ENCODE data around the gene RPTOR.

Gene RPTOR

GRCh38 chr17:80604670-80605010 is 60.0 kb downstream of the RPTOR start:
- H3K27ac ChIP-seq (ENCODE audit: low read length) = no peak overlapping the region
- H3K9me3 ChIP-seq (ENCODE audit: insufficient read depth, low read length, severe bottlenecking) = no peaks in the 10 kb centered on the region
- H2AFZ ChIP-seq (ENCODE audit: low read depth, low read length) = no peak overlapping the region
- no peak overlapping the region for H3K9ac ChIP-seq (ENCODE audit: low read depth, low read length)
- peaks cover 53% of the 10 kb centered on the region for H4K20me1 ChIP-seq (ENCODE audit: insufficient read depth, low read length)
- DNase-seq (no peak), ATAC-seq (ENCODE audit: insufficient read depth, low read depth) (no peak)
- H3K4me1 ChIP-seq (ENCODE audit: insufficient read depth, low read length) = no peaks in the 10 kb centered on the region
- H3K27me3 ChIP-seq (ENCODE audit: insufficient read depth, low read length, poor library complexity) = no peaks in the 10 kb centered on the region
- H3K4me2 ChIP-seq (ENCODE audit: insufficient read depth, low read length) = no peak overlapping the region
- no peaks in the 10 kb centered on the region; the same call in 1 of the 2 replicates for H3K36me3 ChIP-seq (ENCODE audit: insufficient read depth, low read length)
- H3K79me2 ChIP-seq (ENCODE audit: insufficient read depth, low read length) = peaks cover 87% of the 10 kb centered on the region
- no peak overlapping the region for H3K4me3 ChIP-seq (ENCODE audit: low read depth in 1 of 2, low read length in 2 of 2)
- TF ChIP-seq, protein P1, sequence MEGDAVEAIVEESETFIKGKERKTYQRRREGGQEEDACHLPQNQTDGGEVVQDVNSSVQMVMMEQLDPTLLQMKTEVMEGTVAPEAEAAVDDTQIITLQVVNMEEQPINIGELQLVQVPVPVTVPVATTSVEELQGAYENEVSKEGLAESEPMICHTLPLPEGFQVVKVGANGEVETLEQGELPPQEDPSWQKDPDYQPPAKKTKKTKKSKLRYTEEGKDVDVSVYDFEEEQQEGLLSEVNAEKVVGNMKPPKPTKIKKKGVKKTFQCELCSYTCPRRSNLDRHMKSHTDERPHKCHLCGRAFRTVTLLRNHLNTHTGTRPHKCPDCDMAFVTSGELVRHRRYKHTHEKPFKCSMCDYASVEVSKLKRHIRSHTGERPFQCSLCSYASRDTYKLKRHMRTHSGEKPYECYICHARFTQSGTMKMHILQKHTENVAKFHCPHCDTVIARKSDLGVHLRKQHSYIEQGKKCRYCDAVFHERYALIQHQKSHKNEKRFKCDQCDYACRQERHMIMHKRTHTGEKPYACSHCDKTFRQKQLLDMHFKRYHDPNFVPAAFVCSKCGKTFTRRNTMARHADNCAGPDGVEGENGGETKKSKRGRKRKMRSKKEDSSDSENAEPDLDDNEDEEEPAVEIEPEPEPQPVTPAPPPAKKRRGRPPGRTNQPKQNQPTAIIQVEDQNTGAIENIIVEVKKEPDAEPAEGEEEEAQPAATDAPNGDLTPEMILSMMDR (IDR thresholded peaks at IDR 0.05; ENCODE audit: borderline replicate concordance, extremely low read depth, low read length, poor library complexity, severe bottlenecking) = no peak
- TF ChIP-seq EZH2 (IDR thresholded peaks at IDR 0.05; ENCODE audit: borderline replicate concordance, low read depth, low read length, severe bottlenecking) = no peak

- H3K9ac ChIP-seq (ENCODE audit: low read depth, low read length) = no peak overlapping the region
- H4K20me1 ChIP-seq (ENCODE audit: insufficient read depth, low read length) = peaks cover 53% of the 10 kb centered on the region
Observed at GRCh38 chr17:80605326-80606066, 60.9 kb downstream of the RPTOR start.

GRCh38 chr17:80608326-80608725 is 63.7 kb downstream of the RPTOR start:
- TF ChIP-seq, protein P1 (IDR thresholded peaks at IDR 0.05; ENCODE audit: borderline replicate concordance, extremely low read depth, low read length, poor library complexity, severe bottlenecking) = no peak
- TF ChIP-seq EZH2 (IDR thresholded peaks at IDR 0.05; ENCODE audit: borderline replicate concordance, low read depth, low read length, severe bottlenecking) = no peak
- Histone ChIP-seq H3K36me3 (ENCODE audit: insufficient read depth, low read length) (no peaks in the 10 kb centered on the region), H3K9ac (ENCODE audit: low read depth, low read length) (no peak overlapping the region), H3K79me2 (ENCODE audit: insufficient read depth, low read length) (peaks cover 97% of the 10 kb centered on the region), H2AFZ (ENCODE audit: low read depth, low read length) (no peak overlapping the region), H3K9me3 (ENCODE audit: insufficient read depth, low read length, severe bottlenecking) (no peaks in the 10 kb centered on the region), H3K4me1 (ENCODE audit: insufficient read depth, low read length) (no peaks in the 10 kb centered on the region), H3K27ac (ENCODE audit: low read length) (no peak overlapping the region), H3K4me3 (ENCODE audit: low read depth in 1 of 2, low read length in 2 of 2) (no peak overlapping the region), H4K20me1 (ENCODE audit: insufficient read depth, low read length) (peaks cover 45% of the 10 kb centered on the region), H3K27me3 (ENCODE audit: insufficient read depth, low read length, poor library complexity) (no peaks in the 10 kb centered on the region), H3K4me2 (ENCODE audit: insufficient read depth, low read length) (no peak overlapping the region)
- DNase-seq (no peak), ATAC-seq (ENCODE audit: insufficient read depth, low read depth) (no peak)

More at GRCh38 chr17:80605326-80606066, 60.9 kb downstream of the RPTOR start:
- no peak overlapping the region for H3K27ac ChIP-seq (ENCODE audit: low read length)
- no peaks in the 10 kb centered on the region for H3K27me3 ChIP-seq (ENCODE audit: insufficient read depth, low read length, poor library complexity)
- no peaks in the 10 kb centered on the region for H3K4me1 ChIP-seq (ENCODE audit: insufficient read depth, low read length)
- no peak overlapping the region for H3K4me3 ChIP-seq (ENCODE audit: low read depth in 1 of 2, low read length in 2 of 2)
- ATAC-seq (ENCODE audit: insufficient read depth, low read depth) = no peak
- no peak for TF ChIP-seq EZH2 (IDR thresholded peaks at IDR 0.05; ENCODE audit: borderline replicate concordance, low read depth, low read length, severe bottlenecking)
- TF ChIP-seq, protein P1 (IDR thresholded peaks at IDR 0.05; ENCODE audit: borderline replicate concordance, extremely low read depth, low read length, poor library complexity, severe bottlenecking) = no peak
- H2AFZ ChIP-seq (ENCODE audit: low read depth, low read length) = no peak overlapping the region
- H3K36me3 ChIP-seq (ENCODE audit: insufficient read depth, low read length) = no peaks in the 10 kb centered on the region; the same call in 1 of the 2 replicates
- H3K79me2 ChIP-seq (ENCODE audit: insufficient read depth, low read length) = peaks cover 87% of the 10 kb centered on the region
- no peak overlapping the region for H3K4me2 ChIP-seq (ENCODE audit: insufficient read depth, low read length)
- no peak for DNase-seq
- no peaks in the 10 kb centered on the region for H3K9me3 ChIP-seq (ENCODE audit: insufficient read depth, low read length, severe bottlenecking)
